ENCODE data around the gene NES.

DNA sequence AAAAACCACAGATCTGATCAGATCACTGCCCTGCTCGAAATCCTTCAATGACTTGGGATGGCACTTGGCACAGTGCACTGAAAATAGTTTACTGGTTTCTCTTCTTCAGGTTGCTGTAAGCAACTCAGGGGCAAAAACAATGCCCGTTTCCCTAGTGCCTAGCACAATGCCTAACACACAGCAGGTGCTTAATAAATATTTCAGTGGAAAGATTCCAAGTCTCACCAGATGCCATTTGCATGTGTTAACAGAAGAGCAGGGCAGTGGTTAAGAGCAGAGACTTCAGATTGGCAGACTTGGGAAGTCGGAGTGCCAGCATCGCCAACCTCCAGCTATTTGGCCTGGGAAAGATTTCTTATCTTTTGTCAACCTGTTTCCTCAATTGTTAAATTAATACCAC, 40.1 kb upstream of the NES start:
- TF ChIP-seq ISL1 (CRISPR knock-in tag; IDR thresholded peaks at IDR 0.05) (no peak), ZNF565 (CRISPR knock-in tag; conservative IDR thresholded peaks at IDR 0.05; ENCODE audit: low read depth) (no peak), TOX (CRISPR knock-in tag; IDR thresholded peaks at IDR 0.05; ENCODE audit: borderline replicate concordance) (no peak), ARNTL (CRISPR knock-in tag; IDR thresholded peaks at IDR 0.05; ENCODE audit: borderline replicate concordance, low read depth) (no peak), RARB (CRISPR knock-in tag; IDR thresholded peaks at IDR 0.05) (no peak), ZFP30 (CRISPR knock-in tag; IDR thresholded peaks at IDR 0.05) (no peak), ZNF70 (CRISPR knock-in tag; IDR thresholded peaks at IDR 0.05) (no peak), TCF4 (CRISPR knock-in tag; IDR thresholded peaks at IDR 0.05; ENCODE audit: borderline replicate concordance) (no peak)
- TF ChIP-seq, protein P1, sequence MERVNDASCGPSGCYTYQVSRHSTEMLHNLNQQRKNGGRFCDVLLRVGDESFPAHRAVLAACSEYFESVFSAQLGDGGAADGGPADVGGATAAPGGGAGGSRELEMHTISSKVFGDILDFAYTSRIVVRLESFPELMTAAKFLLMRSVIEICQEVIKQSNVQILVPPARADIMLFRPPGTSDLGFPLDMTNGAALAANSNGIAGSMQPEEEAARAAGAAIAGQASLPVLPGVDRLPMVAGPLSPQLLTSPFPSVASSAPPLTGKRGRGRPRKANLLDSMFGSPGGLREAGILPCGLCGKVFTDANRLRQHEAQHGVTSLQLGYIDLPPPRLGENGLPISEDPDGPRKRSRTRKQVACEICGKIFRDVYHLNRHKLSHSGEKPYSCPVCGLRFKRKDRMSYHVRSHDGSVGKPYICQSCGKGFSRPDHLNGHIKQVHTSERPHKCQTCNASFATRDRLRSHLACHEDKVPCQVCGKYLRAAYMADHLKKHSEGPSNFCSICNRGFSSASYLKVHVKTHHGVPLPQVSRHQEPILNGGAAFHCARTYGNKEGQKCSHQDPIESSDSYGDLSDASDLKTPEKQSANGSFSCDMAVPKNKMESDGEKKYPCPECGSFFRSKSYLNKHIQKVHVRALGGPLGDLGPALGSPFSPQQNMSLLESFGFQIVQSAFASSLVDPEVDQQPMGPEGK (CRISPR knock-in tag; IDR thresholded peaks at IDR 0.05; ENCODE audit: borderline replicate concordance): no peak
